Lung (tissue), 12 donors: ENCODE measurements around the gene RNF224. TPM values are rescaled to one million over a fixed set of nuclear protein-coding genes. Genes with fewer than 3 reads are reported as not detected.
A peak's percentile ranks its signal among the peaks of the same experiment; 100 is the strongest.

Source experiments
- ATAC-seq: fragments of 200-7000 bp; cut with Tn5 transposase; one replicate; pipeline ENCODE4 v1.9.1; 2020; ENCODE audit warnings: moderate number of reproducible peaks; ENCODE audit not compliant: insufficient read depth, low FRiP score
- DNase-seq, 3 donors: peaks; one replicate each; pipeline ENCODE4 v3.0.0-alpha.2; 2013 to 2017
- H3K27ac ChIP-seq, 2 donors: one replicate each; pipeline ENCODE4 v1.5.1; 2013; ENCODE audit warnings: mild to moderate bottlenecking in 2 of 2, moderate library complexity in 2 of 2, control low read depth in 1 of 2, inconsistent platforms in 1 of 2, low read depth in 1 of 2, low read length in 1 of 2
- H3K27me3 ChIP-seq, 3 donors: one replicate each; pipeline ENCODE4 v1.5.1; 2013; ENCODE audit warnings: low read length in 2 of 3; ENCODE audit not compliant: control insufficient read depth in 3 of 3, insufficient read depth in 3 of 3
- H3K36me3 ChIP-seq, 4 donors: one replicate each; pipeline ENCODE4 v1.5.1; 2013; ENCODE audit warnings: low read length in 4 of 4, mild to moderate bottlenecking in 1 of 4, moderate library complexity in 1 of 4; ENCODE audit not compliant: control insufficient read depth in 4 of 4, insufficient read depth in 4 of 4
- H3K4me1 ChIP-seq, 5 donors: one replicate each; pipeline ENCODE4 v1.5.1; 2013; ENCODE audit warnings: low read length in 5 of 5, mild to moderate bottlenecking in 2 of 5, moderate library complexity in 1 of 5; ENCODE audit not compliant: control insufficient read depth in 5 of 5, insufficient read depth in 5 of 5
- H3K4me3 ChIP-seq: one replicate; pipeline ENCODE4 v1.5.1; 2013; ENCODE audit warnings: mild to moderate bottlenecking, control low read depth, moderate library complexity
- H3K9ac ChIP-seq, 2 donors: one replicate each; pipeline ENCODE4 v1.5.1; 2013; ENCODE audit warnings: low read length in 2 of 2, control low read depth in 1 of 2; ENCODE audit not compliant: insufficient read depth in 1 of 2
- H3K9me3 ChIP-seq, 4 donors: one replicate each; pipeline ENCODE4 v1.5.1; 2013; ENCODE audit warnings: low read length in 3 of 4, mild to moderate bottlenecking in 1 of 4, moderate library complexity in 1 of 4; ENCODE audit not compliant: control insufficient read depth in 4 of 4, insufficient read depth in 3 of 4
- WGBS, 2 donors: extraction: QIAGEN DNeasy Blood & Tissue Kit; methylation state at CpG; one replicate each; pipeline ENCODE4 v1.1.7; 2013; 5-methylcytosine and 5-hydroxymethylcytosine counted together
- polyA plus RNA-seq, 2 donors: library from polyadenylated mRNA; stranded (reverse); fragments of 200-250 nt; gene quantifications; one replicate each; pipeline ENCODE4 v1.2.1, GENCODE V29; 2013
- total RNA-seq, 2 donors: library from RNA; depleted of rRNA in 1 of 2; stranded (reverse); fragments of >200 nt in 1 of 2; gene quantifications; one replicate each; pipeline ENCODE4 v1.2.1, GENCODE V29; 2014 to 2021
- TF ChIP-seq, protein P1 (sequence below): IDR thresholded peaks from 2 replicates; pipeline ENCODE4 v1.5.1; 2012; ENCODE audit warnings: mild to moderate bottlenecking; ENCODE audit errors: control extremely low read depth, extremely low read depth
- donor health status: control.
- donor health status: control.
- donor health status: Bipolar disorder and iron deficiency.
- donor health status: healthy.
- donor health status: DM: yes; HTN: yes; CAD: no.

Gene RNF224
- total and polyA plus RNA-seq, 4 donors: 0.24 to 1.1 (median 0.80) TPM

DNA sequence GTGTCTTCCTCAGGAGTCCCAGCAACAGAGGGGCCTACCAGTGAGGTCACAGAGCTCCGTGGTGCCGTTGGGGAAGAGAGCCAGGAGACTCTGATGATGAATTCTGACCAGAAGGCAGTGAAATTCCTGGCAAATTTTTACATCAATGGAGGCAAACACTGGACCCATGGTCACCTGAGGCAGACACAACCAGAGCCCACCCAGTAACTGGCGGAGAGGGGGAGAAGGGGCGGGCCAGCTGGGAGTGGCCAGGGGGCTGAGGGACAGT lies 23.8 kb downstream of the RNF224 start, which contains the start of gene STPG3:
TSS of gene STPG3 (plus strand) at position 93 of the 268 bp plus-strand sequence. CDS start at position 94, 1 bp downstream.
- H3K4me1 ChIP-seq: peaks cover 0 to 24% (median 4%) of the 10 kb centered on the region in 5 donors
- TF ChIP-seq, protein P1, sequence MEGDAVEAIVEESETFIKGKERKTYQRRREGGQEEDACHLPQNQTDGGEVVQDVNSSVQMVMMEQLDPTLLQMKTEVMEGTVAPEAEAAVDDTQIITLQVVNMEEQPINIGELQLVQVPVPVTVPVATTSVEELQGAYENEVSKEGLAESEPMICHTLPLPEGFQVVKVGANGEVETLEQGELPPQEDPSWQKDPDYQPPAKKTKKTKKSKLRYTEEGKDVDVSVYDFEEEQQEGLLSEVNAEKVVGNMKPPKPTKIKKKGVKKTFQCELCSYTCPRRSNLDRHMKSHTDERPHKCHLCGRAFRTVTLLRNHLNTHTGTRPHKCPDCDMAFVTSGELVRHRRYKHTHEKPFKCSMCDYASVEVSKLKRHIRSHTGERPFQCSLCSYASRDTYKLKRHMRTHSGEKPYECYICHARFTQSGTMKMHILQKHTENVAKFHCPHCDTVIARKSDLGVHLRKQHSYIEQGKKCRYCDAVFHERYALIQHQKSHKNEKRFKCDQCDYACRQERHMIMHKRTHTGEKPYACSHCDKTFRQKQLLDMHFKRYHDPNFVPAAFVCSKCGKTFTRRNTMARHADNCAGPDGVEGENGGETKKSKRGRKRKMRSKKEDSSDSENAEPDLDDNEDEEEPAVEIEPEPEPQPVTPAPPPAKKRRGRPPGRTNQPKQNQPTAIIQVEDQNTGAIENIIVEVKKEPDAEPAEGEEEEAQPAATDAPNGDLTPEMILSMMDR: no peak
- no peak within 1 kb of the TSS for H3K9ac ChIP-seq
- ATAC-seq (no peak), DNase-seq (no peak)
- no peaks in the 10 kb centered on the region for H3K9me3 ChIP-seq
- 79 to 87% methylated on average over 4 of the region's 4 CpGs for WGBS, 2 donors
- no peaks in the 10 kb centered on the region for H3K27me3 ChIP-seq
- H3K36me3 ChIP-seq: peaks cover 0 to 2% (median under 1%) of the 10 kb centered on the region in 4 donors
- H3K4me3 ChIP-seq: no peak within 1 kb of the TSS
- no peak within 1 kb of the TSS for H3K27ac ChIP-seq

DNA sequence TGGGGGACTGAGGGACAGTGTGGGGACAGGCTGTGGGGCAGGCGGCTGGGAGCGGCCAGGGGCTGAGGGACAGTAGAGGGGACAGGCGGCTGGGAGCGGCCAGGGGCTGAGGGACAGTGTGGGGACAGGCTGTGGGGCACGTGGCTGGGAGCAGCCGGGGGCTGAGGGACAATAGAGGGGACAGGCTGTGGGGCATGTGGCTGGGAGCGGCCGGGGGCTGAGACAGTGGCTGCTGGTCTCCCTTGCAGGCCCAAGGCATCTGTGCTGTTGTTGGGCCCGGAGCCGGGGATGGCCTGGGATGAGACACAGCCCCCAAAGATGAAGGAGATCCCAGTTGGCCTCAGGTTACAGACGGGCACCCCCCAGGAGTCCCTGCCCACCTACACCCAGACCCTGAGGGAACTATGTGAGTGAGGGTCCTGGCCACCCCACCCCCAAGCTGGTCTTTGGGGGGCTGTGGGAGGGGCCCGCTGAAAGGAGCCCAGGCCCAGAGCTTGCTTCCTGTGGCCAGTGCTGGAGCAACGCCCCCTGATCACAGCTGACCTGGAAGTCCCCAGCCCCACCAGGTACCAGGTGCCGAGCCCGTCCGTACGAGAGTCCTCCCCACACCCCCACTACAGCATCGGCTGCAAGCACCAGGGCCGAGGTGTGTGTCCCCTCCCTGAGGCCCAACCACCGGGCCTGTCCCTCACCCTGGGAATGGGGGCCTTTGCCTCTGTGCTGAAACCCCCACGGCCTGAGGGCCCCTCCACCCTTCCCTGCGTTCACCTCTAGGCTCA lies 24.4 kb downstream of the RNF224 start:
- H3K9me3 ChIP-seq: no peaks in the 10 kb centered on the region
- H3K9ac ChIP-seq: no peak overlapping the region
- TF ChIP-seq, protein P1: no peak
- H3K27me3 ChIP-seq: no peaks in the 10 kb centered on the region
- peaks cover 0 to 30% (median 10%) of the 10 kb centered on the region in 5 donors for H3K4me1 ChIP-seq
- DNase-seq: no peak
- no peak overlapping the region for H3K4me3 ChIP-seq
- peaks cover 0 to 7% (median 3%) of the 10 kb centered on the region in 4 donors for H3K36me3 ChIP-seq
- no peak for ATAC-seq
- WGBS, 2 donors: 91 to 94% methylated on average over 22 of the region's 22 CpGs
- no peak overlapping the region for H3K27ac ChIP-seq

DNA sequence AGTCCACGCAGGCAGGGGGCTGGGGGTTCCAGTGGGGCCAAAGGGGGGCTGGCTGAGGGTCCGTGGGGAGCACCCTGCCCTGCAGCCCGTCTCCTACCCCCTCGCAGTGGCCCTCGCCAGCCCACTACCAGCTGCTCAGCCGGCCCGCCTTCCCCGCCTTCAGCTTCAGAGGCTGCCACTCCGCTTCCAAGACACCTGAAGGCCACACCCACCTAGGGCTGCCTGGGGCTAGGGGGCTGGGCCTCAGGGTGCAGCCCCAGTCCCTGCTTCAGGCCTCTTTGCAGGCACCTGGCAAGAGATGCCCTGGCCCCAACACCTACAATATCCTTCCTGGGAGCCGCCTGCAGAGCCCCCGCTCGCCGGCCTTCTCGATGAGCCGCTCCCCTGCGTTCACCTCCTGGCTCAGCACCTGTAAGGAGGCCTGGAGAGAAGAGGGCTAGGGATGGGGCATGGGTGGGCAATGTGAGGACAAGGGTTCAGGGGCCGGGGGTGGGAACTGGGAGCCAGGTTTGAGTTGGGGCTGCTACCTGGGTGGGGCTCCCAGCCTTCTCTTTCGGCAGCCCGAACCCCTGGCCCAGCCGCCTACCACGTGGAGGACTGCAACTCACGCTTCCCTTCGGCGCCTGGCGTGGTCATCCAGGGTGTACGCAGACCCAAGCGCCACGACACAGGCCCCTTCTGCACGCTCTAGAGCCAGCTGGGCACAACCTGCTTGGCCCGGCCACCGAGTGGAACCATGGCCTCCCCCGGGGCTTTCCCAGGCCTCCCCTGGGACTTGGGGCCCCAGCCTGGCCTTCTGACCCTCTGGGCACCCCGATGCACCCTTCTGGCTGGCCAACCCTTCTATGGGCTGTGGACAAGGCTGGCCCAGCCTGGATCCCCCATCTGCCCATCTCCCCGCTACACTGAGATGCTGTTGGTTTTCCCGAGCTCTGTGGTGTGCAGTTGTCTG lies 25.5 kb downstream of the RNF224 start:
- peak in 1 of 3 donors; percentile 43 for DNase-seq

More for the DNA sequence above, 25.5 kb downstream of the RNF224 start:
- H3K27ac ChIP-seq: no peak overlapping the region
- no peak for ATAC-seq
- no peak overlapping the region for H3K4me3 ChIP-seq
- peaks cover 0 to 10% (median 6%) of the 10 kb centered on the region in 4 donors for H3K36me3 ChIP-seq
- H3K27me3 ChIP-seq: no peaks in the 10 kb centered on the region
- peaks cover 0 to 24% (median 12%) of the 10 kb centered on the region in 5 donors for H3K4me1 ChIP-seq
- H3K9me3 ChIP-seq: no peaks in the 10 kb centered on the region
- TF ChIP-seq, protein P1: no peak
- no peak overlapping the region for H3K9ac ChIP-seq
- 86 to 94% methylated on average over 31 to 35 of the region's 35 CpGs for WGBS, 2 donors
